ENCODE results near the gene USP31.

DNA sequence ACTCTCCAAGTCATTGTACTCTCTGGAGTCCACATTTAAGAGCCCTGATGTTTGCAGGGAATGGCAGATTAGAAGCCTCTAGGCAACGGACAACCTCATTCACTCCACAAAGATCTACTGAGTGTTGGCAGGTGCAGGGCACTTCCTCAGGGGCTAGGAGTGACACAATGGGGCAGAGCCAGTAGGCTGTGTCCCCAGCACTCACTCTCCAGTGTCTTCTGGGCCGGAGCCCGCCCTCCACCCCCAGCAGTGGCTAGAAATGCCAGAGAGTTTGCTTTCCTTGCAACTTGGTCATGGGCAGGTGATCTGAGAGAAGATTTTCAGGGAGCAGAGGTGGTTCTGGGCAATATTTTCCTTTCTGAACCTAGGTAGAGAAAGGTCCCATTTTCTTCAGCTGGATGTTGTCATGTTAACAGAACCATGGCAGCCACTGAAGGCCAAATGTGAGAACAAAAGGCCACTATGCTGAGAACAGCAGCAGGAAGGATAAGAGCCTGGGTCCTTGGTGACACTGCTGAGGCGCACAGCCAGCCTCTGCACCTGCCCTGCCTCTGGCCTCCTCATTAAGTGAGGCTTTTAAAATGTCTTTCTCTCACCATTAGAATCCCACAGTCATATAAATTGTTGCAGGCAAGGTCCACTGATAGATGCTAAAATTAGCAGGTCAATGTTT lies 96.2 kb downstream of the USP31 start:
- TF ChIP-seq TAF1 (IDR thresholded peaks at IDR 0.05; ENCODE audit: borderline replicate concordance, low read depth, low read length) (no peak), POLR2AphosphoS5 (IDR thresholded peaks at IDR 0.05; ENCODE audit: low read depth, low read length) (no peak)
